ENCODE measurements around the gene ASPG. TPM values are rescaled to one million over a fixed set of nuclear protein-coding genes. Genes with fewer than 3 reads are reported as not detected.

The ASPG gene
- total and polyA plus RNA-seq, 2 donors: 2.2 to 2.7 TPM

DNA sequence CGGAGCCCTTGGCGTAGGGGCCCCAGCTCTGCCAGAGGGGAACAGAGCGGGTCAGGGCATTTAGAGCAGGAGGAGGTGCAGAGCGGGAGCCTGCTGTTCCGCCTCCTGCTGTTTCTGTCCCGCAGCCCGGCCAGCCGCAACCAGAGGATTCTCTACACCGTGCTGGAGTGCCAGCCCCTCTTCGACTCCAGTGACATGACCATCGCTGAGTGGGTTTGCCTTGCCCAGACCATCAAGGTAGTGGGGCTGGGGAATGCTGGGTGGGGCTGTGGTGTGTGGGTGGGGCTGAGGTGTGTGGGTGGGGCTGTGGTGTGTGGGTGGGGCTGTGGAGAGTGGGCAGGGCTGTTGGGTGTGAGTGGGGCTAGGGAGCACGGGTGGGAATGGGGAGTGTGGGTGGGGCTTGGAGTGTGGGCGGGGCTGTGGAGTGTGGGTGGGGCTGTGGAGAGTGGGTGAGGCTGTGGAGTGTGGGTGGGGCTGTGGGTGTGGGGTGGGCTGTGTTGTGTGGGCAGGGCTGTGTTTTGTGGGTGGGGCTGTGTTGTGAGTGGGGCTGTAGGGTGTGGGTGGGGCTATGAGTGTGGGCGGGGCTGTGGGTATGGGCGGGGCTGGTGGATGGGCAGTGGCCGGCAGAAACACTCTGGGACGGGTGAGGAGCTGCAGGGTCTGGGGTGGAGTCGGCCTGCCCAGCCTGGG lies 8.0 kb downstream of the ASPG start:
- no peak for DNase-seq (ENCODE audit: extremely low spot score)
- H3K4me1 ChIP-seq (ENCODE audit: insufficient read depth): no peaks in the 10 kb centered on the region
- 70% methylated on average over 18 of the region's 18 CpGs for WGBS
- H3K4me3 ChIP-seq (ENCODE audit: low read depth, low read length): no peak overlapping the region
- H3K36me3 ChIP-seq (ENCODE audit: insufficient read depth): no peaks in the 10 kb centered on the region
- H3K27ac ChIP-seq (ENCODE audit: low read depth): no peak overlapping the region

- Histone ChIP-seq H3K36me3 (ENCODE audit: insufficient read depth) (no peaks in the 10 kb centered on the region), H3K4me1 (ENCODE audit: insufficient read depth) (no peaks in the 10 kb centered on the region), H3K27ac (ENCODE audit: low read depth) (no peak overlapping the region), H3K4me3 (ENCODE audit: low read depth, low read length) (no peak overlapping the region)
- 66% methylated on average over 20 of the region's 20 CpGs for WGBS
- no peak for DNase-seq (ENCODE audit: extremely low spot score)
These were observed 8.7 kb downstream of the ASPG start for GRCh38 chr14:104094056-104094708.

GRCh38 chr14:104094709-104095425 lies 9.4 kb downstream of the ASPG start:
- WGBS: 54% methylated on average over 35 of the region's 35 CpGs
- H3K4me1 ChIP-seq (ENCODE audit: insufficient read depth): no peaks in the 10 kb centered on the region
- H3K4me3 ChIP-seq (ENCODE audit: low read depth, low read length): no peak overlapping the region
- no peaks in the 10 kb centered on the region for H3K36me3 ChIP-seq (ENCODE audit: insufficient read depth)
- H3K27ac ChIP-seq (ENCODE audit: low read depth): no peak overlapping the region
- no peak for DNase-seq (ENCODE audit: extremely low spot score)

DNA sequence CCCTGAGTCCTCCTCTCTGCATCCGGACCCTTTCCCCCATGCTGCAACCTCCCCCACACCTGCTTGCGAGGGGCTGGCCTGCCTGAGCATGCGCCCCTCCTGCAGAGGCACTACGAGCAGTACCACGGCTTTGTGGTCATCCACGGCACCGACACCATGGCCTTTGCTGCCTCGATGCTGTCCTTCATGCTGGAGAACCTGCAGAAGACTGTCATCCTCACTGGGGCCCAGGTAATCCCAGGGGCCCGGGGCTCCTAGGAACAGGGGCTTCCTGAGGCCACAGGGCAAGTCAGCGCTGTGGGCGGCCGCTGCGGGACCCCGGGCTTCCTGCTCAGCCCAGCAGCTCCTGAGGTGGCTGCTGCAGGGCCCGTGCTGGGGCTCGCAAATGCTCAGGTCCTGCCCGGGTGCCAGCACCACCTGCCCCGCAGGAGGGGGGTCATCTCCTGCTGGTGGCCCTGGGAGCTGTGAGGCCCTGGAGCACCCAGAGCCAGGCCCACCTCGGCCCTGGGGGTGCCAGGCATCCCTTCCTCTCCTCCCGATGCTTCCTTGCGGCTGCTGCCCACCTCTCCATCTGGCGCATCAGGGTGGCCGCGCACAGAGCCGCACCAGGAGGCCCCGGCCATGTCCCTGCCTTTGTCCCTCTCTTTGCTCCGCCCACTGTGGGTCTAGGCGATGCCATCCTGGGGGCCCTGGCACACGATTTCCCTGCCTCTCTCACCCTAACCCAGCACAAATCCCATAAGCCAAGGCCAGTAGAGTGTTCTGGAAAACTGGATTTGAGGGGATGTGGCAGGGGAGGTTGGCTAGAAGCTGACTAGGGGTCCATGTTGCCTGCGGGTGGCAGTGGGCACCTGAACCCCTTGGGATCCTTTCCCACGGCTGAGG lies 10.2 kb downstream of the ASPG start:
- H3K4me3 ChIP-seq (ENCODE audit: low read depth, low read length): no peak overlapping the region
- no peaks in the 10 kb centered on the region for H3K4me1 ChIP-seq (ENCODE audit: insufficient read depth)
- 92% methylated on average over 31 of the region's 31 CpGs for WGBS
- H3K27ac ChIP-seq (ENCODE audit: low read depth): no peak overlapping the region
- no peaks in the 10 kb centered on the region for H3K36me3 ChIP-seq (ENCODE audit: insufficient read depth)
- no peak for DNase-seq (ENCODE audit: extremely low spot score)

DNA sequence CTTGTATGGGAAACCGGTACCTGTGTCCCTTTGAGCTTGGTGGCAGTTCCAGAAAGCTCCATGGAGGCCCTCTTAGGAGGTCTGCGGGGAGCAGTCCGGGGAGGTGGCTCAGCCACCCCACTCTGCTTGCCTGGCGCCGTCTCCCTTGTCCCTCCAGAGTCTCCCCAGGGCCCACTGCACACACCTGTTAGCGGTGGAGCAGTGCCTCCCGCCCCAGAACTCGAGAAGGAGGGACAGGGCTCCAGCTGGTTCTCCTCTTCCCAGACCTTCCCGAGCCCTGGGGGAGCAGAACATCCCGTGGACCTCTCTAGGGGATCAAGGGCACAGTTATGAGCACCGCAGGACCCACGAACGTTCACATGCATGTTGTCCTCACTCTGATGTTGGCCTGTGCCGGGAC lies 10.8 kb downstream of the ASPG start:
- Histone ChIP-seq H3K27ac (ENCODE audit: low read depth) (no peak overlapping the region), H3K36me3 (ENCODE audit: insufficient read depth) (no peaks in the 10 kb centered on the region), H3K4me3 (ENCODE audit: low read depth, low read length) (no peak overlapping the region), H3K4me1 (ENCODE audit: insufficient read depth) (no peaks in the 10 kb centered on the region)
- 81% methylated on average over 14 of the region's 14 CpGs for WGBS
- no peak for DNase-seq (ENCODE audit: extremely low spot score)

GRCh38 chr14:104096751-104097700 lies 11.5 kb downstream of the ASPG start:
- no peaks in the 10 kb centered on the region for H3K36me3 ChIP-seq (ENCODE audit: insufficient read depth)
- no peak overlapping the region for H3K27ac ChIP-seq (ENCODE audit: low read depth)
- no peak for DNase-seq (ENCODE audit: extremely low spot score)
- no peak overlapping the region for H3K4me3 ChIP-seq (ENCODE audit: low read depth, low read length)
- no peaks in the 10 kb centered on the region for H3K4me1 ChIP-seq (ENCODE audit: insufficient read depth)
- 87% methylated on average over 25 of the region's 25 CpGs for WGBS

GRCh38 chr14:104098272-104099095 lies 13.0 kb downstream of the ASPG start:
- Histone ChIP-seq H3K36me3 (ENCODE audit: insufficient read depth) (no peaks in the 10 kb centered on the region), H3K4me1 (ENCODE audit: insufficient read depth) (no peaks in the 10 kb centered on the region), H3K4me3 (ENCODE audit: low read depth, low read length) (no peak overlapping the region), H3K27ac (ENCODE audit: low read depth) (no peak overlapping the region)
- WGBS: 87% methylated on average over 25 of the region's 25 CpGs
- DNase-seq (ENCODE audit: extremely low spot score): no peak

DNA sequence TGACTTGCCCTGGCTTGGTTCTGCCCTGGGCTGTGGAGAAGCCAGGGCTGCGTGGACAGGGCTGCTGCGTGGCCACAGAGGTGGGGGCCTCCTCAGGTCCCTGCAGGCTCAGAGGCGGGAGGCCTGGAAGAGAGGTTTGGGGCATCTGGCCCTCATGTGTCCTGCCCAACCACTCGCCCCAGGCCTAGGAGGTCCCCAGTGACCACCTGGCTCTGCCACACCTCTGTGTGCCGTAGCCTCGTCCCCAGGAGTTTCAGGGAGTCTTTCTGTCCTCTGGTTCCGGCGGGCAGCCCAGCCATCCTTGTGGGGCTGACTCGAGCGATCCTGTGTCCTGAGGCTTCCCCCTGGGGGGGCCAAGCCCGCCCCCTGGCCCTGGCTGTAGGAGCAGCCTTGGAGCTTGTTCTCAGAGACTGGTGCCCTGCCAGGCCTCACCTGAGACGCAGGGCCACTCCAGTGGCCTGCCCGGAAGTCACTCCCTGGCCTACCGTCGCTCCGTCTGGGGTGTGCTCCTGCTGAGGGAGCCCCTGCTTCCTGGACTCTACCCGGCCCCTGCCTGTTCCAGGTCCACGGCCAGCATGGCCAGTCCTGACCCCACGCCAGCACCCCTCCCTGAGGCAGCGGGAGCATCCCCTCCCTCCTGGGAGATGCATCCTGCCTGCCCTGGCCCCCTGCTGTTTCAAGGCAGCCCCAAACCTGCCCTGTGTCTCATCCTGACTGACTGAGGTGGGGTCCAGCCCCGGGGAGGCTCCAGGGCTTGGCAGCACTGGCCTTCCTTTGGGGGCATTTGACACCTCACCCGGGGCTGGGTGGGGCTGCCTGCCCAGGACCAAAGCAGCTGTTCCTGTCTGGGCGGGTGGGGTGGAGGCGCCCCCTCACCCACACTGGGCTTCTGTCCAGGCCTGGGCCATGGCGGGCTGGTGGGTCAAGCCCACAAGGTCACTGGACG lies 13.9 kb downstream of the ASPG start:
- H3K4me1 ChIP-seq (ENCODE audit: insufficient read depth): no peaks in the 10 kb centered on the region
- no peak overlapping the region for H3K27ac ChIP-seq (ENCODE audit: low read depth)
- 83% methylated on average over 26 of the region's 26 CpGs for WGBS

DNA sequence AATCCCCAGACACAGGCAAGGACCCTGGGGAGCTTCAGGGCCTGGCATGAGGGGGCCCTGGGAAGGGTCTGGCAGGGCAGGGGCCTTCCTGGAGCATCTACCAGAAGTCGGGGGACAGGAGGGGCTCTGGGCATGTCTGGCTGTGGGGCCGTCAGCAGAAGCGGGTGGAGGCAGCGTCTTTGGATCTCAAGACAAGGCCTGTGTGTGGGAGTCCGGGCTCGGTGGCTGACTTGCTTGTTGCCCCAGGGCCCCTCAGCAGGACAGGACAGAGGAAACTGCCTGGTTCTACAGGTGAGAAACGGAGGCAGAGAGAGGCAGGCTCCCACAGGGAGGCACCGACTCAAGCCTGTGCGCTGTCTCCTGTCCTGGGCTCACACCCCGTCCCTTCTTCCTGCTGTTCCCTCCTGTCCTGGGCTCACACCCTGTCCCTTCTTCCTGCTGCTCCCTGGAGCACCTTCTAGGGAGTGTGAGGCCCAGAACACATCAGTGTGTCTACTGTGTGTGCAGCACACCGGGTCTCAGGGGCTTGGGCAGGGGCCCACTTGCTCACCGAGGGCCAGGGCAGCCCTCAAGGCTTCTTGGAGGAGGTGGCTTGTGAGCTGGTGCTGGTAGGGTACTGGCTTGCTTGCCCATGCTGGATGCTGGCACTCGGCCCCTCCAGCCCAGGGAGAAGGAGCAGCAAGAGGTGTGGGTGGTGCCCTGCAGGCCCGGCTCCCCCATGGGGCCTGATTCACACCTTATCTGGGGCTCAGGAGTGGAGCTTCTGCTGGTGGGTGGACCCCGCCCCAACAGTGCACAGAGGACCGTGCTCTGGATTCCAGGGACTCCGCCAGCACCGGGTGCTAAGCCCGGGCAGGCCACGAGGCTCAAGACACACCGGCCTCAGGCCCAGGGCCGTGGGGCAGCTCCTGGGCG lies 14.9 kb downstream of the ASPG start:
- Histone ChIP-seq H3K36me3 (ENCODE audit: insufficient read depth) (no peaks in the 10 kb centered on the region), H3K27ac (ENCODE audit: low read depth) (no peak overlapping the region), H3K4me3 (ENCODE audit: low read depth, low read length) (no peak overlapping the region), H3K4me1 (ENCODE audit: insufficient read depth) (no peaks in the 10 kb centered on the region)
- 82% methylated on average over 23 of the region's 23 CpGs for WGBS
- DNase-seq (ENCODE audit: extremely low spot score): no peak

More for the DNA sequence above, 13.9 kb downstream of the ASPG start:
- Histone ChIP-seq H3K4me3 (ENCODE audit: low read depth, low read length) (no peak overlapping the region), H3K36me3 (ENCODE audit: insufficient read depth) (no peaks in the 10 kb centered on the region)
- DNase-seq (ENCODE audit: extremely low spot score): no peak

- Histone ChIP-seq H3K4me3 (ENCODE audit: low read depth, low read length) (no peak overlapping the region), H3K4me1 (ENCODE audit: insufficient read depth) (no peaks in the 10 kb centered on the region), H3K27ac (ENCODE audit: low read depth) (no peak overlapping the region), H3K36me3 (ENCODE audit: insufficient read depth) (no peaks in the 10 kb centered on the region)
- DNase-seq (ENCODE audit: extremely low spot score): no peak
- WGBS: 64% methylated on average over 16 of the region's 16 CpGs
These were observed 15.7 kb downstream of the ASPG start for GRCh38 chr14:104101086-104101621.
